Fibroblast of lung (primary cell): ENCODE results near the gene VAMP3. TPM values are rescaled to one million over a fixed set of nuclear protein-coding genes. Genes with fewer than 3 reads are reported as not detected.

Source experiments
- DNase-seq, 2 donors: peaks; one replicate each; pipeline versions ENCODE4 v3.0.0 to v3.0.0-alpha.2; 2010; ENCODE audit warnings: low read depth in 2 of 2
- H2AFZ ChIP-seq: 2 replicates; pipeline ENCODE4 v1.5.1; 2012; ENCODE audit warnings: low read length, control low read depth, inconsistent platforms
- H3K27ac ChIP-seq: 2 replicates; pipeline ENCODE4 v1.5.1; 2011; ENCODE audit warnings: low read length, control low read depth; ENCODE audit not compliant: insufficient read depth
- H3K27me3 ChIP-seq: 2 replicates; pipeline ENCODE4 v1.5.1; 2011; ENCODE audit warnings: mild to moderate bottlenecking, low read length; ENCODE audit not compliant: control insufficient read depth, insufficient read depth
- H3K36me3 ChIP-seq: 2 replicates; pipeline ENCODE4 v1.5.1; 2011; ENCODE audit warnings: low read length; ENCODE audit not compliant: control insufficient read depth, insufficient read depth
- H3K4me1 ChIP-seq: 2 replicates; pipeline ENCODE4 v1.5.1; 2011; ENCODE audit warnings: low read length; ENCODE audit not compliant: control insufficient read depth, insufficient read depth; ENCODE audit errors: extremely low read depth
- H3K4me2 ChIP-seq: 2 replicates; pipeline ENCODE4 v1.5.1; 2011; ENCODE audit warnings: low read length, control low read depth; ENCODE audit not compliant: insufficient read depth; ENCODE audit errors: extremely low read depth
- H3K4me3 ChIP-seq, 4 experiments: fragments of 200-600 bp in 1 of 4; sonication (generic) in 1 of 4; replicated peaks in 1 of 4; 2 replicates each; pipeline ENCODE4 v1.5.1; 2011 to 2016; ENCODE audit warnings: low read length in 4 of 4, low read depth in 3 of 4, mild to moderate bottlenecking in 3 of 4, control low read depth in 2 of 4, inconsistent platforms in 1 of 4, mixed read lengths in 1 of 4; ENCODE audit not compliant: insufficient read depth in 1 of 4; ENCODE audit errors: control extremely low read depth in 1 of 4
- H3K79me2 ChIP-seq: 2 replicates; pipeline ENCODE4 v1.5.1; 2012; ENCODE audit warnings: mild to moderate bottlenecking, low read length, inconsistent platforms; ENCODE audit not compliant: control insufficient read depth, insufficient read depth
- H3K9ac ChIP-seq: 2 replicates; pipeline ENCODE4 v1.5.1; 2011; ENCODE audit warnings: mild to moderate bottlenecking, low read length, control low read depth; ENCODE audit not compliant: insufficient read depth
- H3K9me3 ChIP-seq: 2 replicates; pipeline ENCODE4 v1.5.1; 2012; ENCODE audit warnings: low read depth, low read length; ENCODE audit not compliant: control insufficient read depth, insufficient read depth
- H4K20me1 ChIP-seq: 2 replicates; pipeline ENCODE4 v1.5.1; 2011; ENCODE audit warnings: low read length; ENCODE audit not compliant: control insufficient read depth, insufficient read depth; ENCODE audit errors: extremely low read depth
- EZH2 ChIP-seq: IDR thresholded peaks from 2 replicates; pipeline ENCODE4 v1.5.1; 2012; ENCODE audit warnings: low read length, control low read depth, mild to moderate bottlenecking; ENCODE audit errors: missing control alignments
- polyA plus RNA-seq, 2 donors: library from polyadenylated mRNA; depleted of rRNA in 1 of 2; stranded (reverse) in 1 of 2; unstranded in 1 of 2; fragments of >200 nt; gene quantifications; 2 replicates each; pipeline ENCODE4 v1.2.1, GENCODE V29; 2011 to 2012; ENCODE audit warnings: missing spikeins in 1 of 2
- total RNA-seq: library from RNA; depleted of rRNA; stranded (reverse); fragments of >200 nt; gene quantifications from 2 replicates; pipeline ENCODE4 v1.2.1, GENCODE V29; 2014
- TF ChIP-seq, protein P1 (sequence below), 2 donors: IDR thresholded peaks in 1 of 2; conservative IDR thresholded peaks in 1 of 2; 1 replicate in 1 of 2; 2 replicates in 1 of 2; pipeline ENCODE4 v1.5.1; 2011 to 2012; ENCODE audit warnings: low read length in 2 of 2, control low read depth in 1 of 2, inconsistent platforms in 1 of 2, low read depth in 1 of 2, mild to moderate bottlenecking in 1 of 2

VAMP3 gene
- total and polyA plus RNA-seq, 2 donors (not counting 1 experiment from before 2014, with no cell fraction given) = 106 to 257 TPM

DNA sequence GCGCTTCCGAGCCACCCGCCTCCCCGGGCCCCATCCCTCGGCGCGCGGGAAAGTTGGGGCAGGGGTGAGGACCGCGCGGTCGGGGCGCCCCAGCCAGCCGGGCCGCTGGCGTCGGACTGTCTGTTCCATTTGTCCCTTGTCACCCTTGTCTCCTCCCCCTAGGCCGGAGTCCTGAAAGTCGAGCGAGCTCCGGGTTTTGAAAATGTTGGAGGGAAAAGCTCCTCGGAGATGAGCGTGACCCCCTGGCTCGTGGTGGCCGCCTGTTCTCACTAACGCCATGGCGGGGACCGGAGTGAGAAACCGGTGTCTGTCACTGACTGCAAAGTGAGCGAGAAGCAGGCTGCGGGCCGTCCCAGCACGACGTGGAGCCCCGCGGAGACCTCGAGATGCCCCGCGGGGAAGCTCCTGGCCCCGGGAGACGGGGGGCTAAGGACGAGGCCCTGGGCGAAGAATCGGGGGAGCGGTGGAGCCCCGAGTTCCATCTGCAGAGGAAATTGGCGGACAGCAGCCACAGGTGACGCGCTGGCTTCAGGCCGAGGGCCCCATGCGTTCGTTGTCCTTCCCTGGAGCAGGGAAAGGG lies 13.5 kb downstream of the VAMP3 start:
- Histone ChIP-seq H3K27ac (peak overlapping the region; percentile 69), H3K79me2 (no peaks in the 10 kb centered on the region), H3K4me1 (peaks cover 3% of the 10 kb centered on the region), H3K4me2 (peak overlapping the region; percentile 73), H3K9ac (peak overlapping the region; percentile 74), H3K36me3 (peaks cover 5% of the 10 kb centered on the region), H3K9me3 (no peaks in the 10 kb centered on the region), H4K20me1 (no peaks in the 10 kb centered on the region), H2AFZ (peak overlapping the region; percentile 44), H3K4me3 (peak overlapping the region in 3 of 4 experiments; percentile 51 to 64 (median 62)), H3K27me3 (no peaks in the 10 kb centered on the region)
- no peak for TF ChIP-seq EZH2
- TF ChIP-seq, protein P1, sequence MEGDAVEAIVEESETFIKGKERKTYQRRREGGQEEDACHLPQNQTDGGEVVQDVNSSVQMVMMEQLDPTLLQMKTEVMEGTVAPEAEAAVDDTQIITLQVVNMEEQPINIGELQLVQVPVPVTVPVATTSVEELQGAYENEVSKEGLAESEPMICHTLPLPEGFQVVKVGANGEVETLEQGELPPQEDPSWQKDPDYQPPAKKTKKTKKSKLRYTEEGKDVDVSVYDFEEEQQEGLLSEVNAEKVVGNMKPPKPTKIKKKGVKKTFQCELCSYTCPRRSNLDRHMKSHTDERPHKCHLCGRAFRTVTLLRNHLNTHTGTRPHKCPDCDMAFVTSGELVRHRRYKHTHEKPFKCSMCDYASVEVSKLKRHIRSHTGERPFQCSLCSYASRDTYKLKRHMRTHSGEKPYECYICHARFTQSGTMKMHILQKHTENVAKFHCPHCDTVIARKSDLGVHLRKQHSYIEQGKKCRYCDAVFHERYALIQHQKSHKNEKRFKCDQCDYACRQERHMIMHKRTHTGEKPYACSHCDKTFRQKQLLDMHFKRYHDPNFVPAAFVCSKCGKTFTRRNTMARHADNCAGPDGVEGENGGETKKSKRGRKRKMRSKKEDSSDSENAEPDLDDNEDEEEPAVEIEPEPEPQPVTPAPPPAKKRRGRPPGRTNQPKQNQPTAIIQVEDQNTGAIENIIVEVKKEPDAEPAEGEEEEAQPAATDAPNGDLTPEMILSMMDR (conservative IDR thresholded peaks at IDR 0.05 in 1 of 2, IDR thresholded peaks at IDR 0.05 in 1 of 2; ENCODE audit: low read depth in 1 of 2, low read length in 2 of 2) = no peak
- no peak for DNase-seq

DNA sequence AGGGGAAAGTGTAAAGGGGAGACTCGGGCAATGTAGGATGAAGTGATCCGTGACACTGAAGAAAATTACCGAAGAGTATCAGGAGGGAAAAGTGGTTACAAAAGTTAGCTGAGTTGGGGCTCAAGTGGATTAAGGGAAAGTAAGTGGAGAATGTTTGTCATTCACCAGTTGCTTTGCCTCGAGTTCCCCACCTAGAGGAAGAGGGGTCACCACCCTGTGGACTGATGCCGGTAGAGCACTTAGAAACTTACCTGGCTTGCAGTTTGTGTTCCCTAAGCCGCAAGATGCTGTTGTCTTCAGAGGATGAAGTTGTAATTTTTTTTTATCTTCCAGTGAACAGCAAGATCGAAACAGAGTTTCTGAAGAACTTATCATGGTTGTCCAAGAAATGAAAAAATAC lies 14.0 kb downstream of the VAMP3 start:
- no peaks in the 10 kb centered on the region for H4K20me1 ChIP-seq

DNA sequence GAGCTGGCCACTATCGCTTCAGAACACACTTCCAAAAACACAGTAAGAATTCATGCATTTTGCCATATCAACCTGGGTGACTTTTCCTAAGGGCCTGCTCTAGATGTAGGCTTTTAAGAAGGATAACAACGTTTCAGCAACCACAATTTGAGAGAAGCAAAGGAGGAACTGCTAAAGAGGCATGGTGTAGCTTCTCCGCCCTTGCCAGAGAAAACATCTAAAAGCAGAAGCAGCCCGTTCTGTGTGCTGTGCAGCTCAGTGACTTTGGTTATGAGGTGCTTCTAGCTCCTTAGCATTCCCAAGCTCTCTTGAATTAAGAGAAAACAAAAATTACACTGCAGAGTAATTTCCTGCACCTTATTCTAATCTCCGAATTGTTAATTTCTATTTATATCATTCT lies 15.7 kb downstream of the VAMP3 start:
- H4K20me1 ChIP-seq = no peaks in the 10 kb centered on the region

More for the DNA sequence above, 14.0 kb downstream of the VAMP3 start:
- peaks cover 5% of the 10 kb centered on the region for H3K36me3 ChIP-seq
- H3K27me3 ChIP-seq = no peaks in the 10 kb centered on the region
- H3K4me3 ChIP-seq = peak overlapping the region in 3 of 4 experiments; percentile 51 to 64 (median 62)
- H3K9me3 ChIP-seq = no peaks in the 10 kb centered on the region
- H3K4me2 ChIP-seq = peak overlapping the region; percentile 73
- no peak overlapping the region for H2AFZ ChIP-seq
- no peaks in the 10 kb centered on the region for H3K79me2 ChIP-seq
- no peak overlapping the region for H3K9ac ChIP-seq
- TF ChIP-seq EZH2 = no peak
- TF ChIP-seq, protein P1 (conservative IDR thresholded peaks at IDR 0.05 in 1 of 2, IDR thresholded peaks at IDR 0.05 in 1 of 2; ENCODE audit: low read depth in 1 of 2, low read length in 2 of 2) = no peak
- no peak overlapping the region for H3K27ac ChIP-seq
- peaks cover 3% of the 10 kb centered on the region for H3K4me1 ChIP-seq
- DNase-seq = no peak

More for the DNA sequence above, 15.7 kb downstream of the VAMP3 start:
- Histone ChIP-seq H3K4me2 (no peak overlapping the region), H3K27ac (no peak overlapping the region), H3K9me3 (no peaks in the 10 kb centered on the region), H3K4me3 (no peak overlapping the region), H3K79me2 (no peaks in the 10 kb centered on the region), H2AFZ (no peak overlapping the region), H3K4me1 (peaks cover 3% of the 10 kb centered on the region), H3K9ac (no peak overlapping the region), H3K36me3 (peaks cover 1% of the 10 kb centered on the region), H3K27me3 (no peaks in the 10 kb centered on the region)
- DNase-seq = no peak
- TF ChIP-seq, protein P1 (conservative IDR thresholded peaks at IDR 0.05 in 1 of 2, IDR thresholded peaks at IDR 0.05 in 1 of 2; ENCODE audit: low read depth in 1 of 2, low read length in 2 of 2) = no peak
- TF ChIP-seq EZH2 = no peak
